Endothelial cell of umbilical vein (primary cell): ENCODE data around the gene GRAMD1B. TPM values are rescaled to one million over a fixed set of nuclear protein-coding genes. Genes with fewer than 3 reads are reported as not detected.

Source experiments
- BruUV-seq: library from RNA; stranded (reverse); fragments of 400-500 nt; replicated peaks from 2 replicates; lab custom pipeline; 2021; lab: Mats Ljungman, UMichigan
- CTCF ChIA-PET: fragments of 300-600, 350-600 bp; sonication (Branson Sonifier 250); formaldehyde crosslinking; loops from one replicate; lab custom pipeline; 2021; ENCODE audit warnings: antibody characterized with exemption, inconsistent platforms; lab: Charles Lee
- POLR2A ChIA-PET: fragments of 300-600, 350-600 bp; sonication (Branson Sonifier 250); formaldehyde crosslinking; loops from one replicate; lab custom pipeline; 2021; ENCODE audit warnings: antibody characterized with exemption, inconsistent platforms; lab: Charles Lee
- DNase-seq: peaks from one replicate; pipeline ENCODE4 v3.0.0-alpha.2; 2011; ENCODE audit warnings: low read depth, low spot score
- FAIRE-seq: peaks from 2 replicates; lab custom pipeline; 2011; peaks lifted over from hg19 to GRCh38; lab: Jason Lieb, UNC
- H2AFZ ChIP-seq: 2 replicates; pipeline ENCODE4 v1.6.0; 2012; ENCODE audit warnings: low read depth, low read length, control low read depth, inconsistent platforms
- H3K27ac ChIP-seq: 2 replicates; pipeline ENCODE4 v1.5.1; 2011; ENCODE audit warnings: low read depth, mild to moderate bottlenecking, control low read depth, low read length, moderate library complexity; ENCODE audit not compliant: insufficient read depth
- H3K27me3 ChIP-seq, 2 experiments: 2 replicates each; pipeline versions ENCODE4 v1.6.0 to v1.6.1; 2011; ENCODE audit warnings: low read length in 2 of 2, mixed read lengths in 1 of 2; ENCODE audit not compliant: control insufficient read depth in 2 of 2, insufficient read depth in 2 of 2
- H3K36me3 ChIP-seq, 2 experiments: 2 replicates in 1 of 2; 3 replicates in 1 of 2; pipeline ENCODE4 v1.5.1; 2011; ENCODE audit warnings: low read length in 2 of 2, mild to moderate bottlenecking in 1 of 2, moderate library complexity in 1 of 2; ENCODE audit not compliant: control insufficient read depth in 2 of 2, insufficient read depth in 2 of 2; ENCODE audit errors: extremely low read depth in 1 of 2
- H3K4me1 ChIP-seq: 3 replicates; pipeline ENCODE4 v1.5.1; 2011; ENCODE audit warnings: mild to moderate bottlenecking, low read length; ENCODE audit not compliant: control insufficient read depth, insufficient read depth; ENCODE audit errors: extremely low read depth
- H3K4me2 ChIP-seq: 2 replicates; pipeline ENCODE4 v1.6.1; 2011; ENCODE audit warnings: low read length, control low read depth, mixed read lengths; ENCODE audit not compliant: insufficient read depth
- H3K4me3 ChIP-seq, 3 experiments: fragments of 200-600 bp in 1 of 3; sonication (generic), shearing (Covaris generic) in 1 of 3; replicated peaks in 1 of 3; 2 replicates each; pipeline ENCODE4 v1.5.1; 2011 to 2016; ENCODE audit warnings: control low read depth in 3 of 3, low read length in 3 of 3, mild to moderate bottlenecking in 2 of 3, inconsistent platforms in 1 of 3, low read depth in 1 of 3, moderate library complexity in 1 of 3; ENCODE audit not compliant: insufficient read depth in 1 of 3
- H3K79me2 ChIP-seq: 2 replicates; pipeline ENCODE4 v1.6.0; 2012; ENCODE audit warnings: low read length, inconsistent platforms; ENCODE audit not compliant: control insufficient read depth, insufficient read depth
- H3K9ac ChIP-seq: replicated peaks from 2 replicates; pipeline ENCODE3; 2011; ENCODE audit warnings: low read length, control low read depth; ENCODE audit not compliant: insufficient read depth; ENCODE audit errors: extremely low read depth
- H3K9me1 ChIP-seq: replicated peaks from 3 replicates; pipeline ENCODE4 v1.6.0; 2011; ENCODE audit warnings: mild to moderate bottlenecking, low read length; ENCODE audit not compliant: control insufficient read depth, insufficient read depth; ENCODE audit errors: extremely low read depth
- H3K9me3 ChIP-seq: replicated peaks from 2 replicates; pipeline ENCODE4 v1.5.1; 2012; ENCODE audit warnings: low read length, inconsistent platforms; ENCODE audit not compliant: control insufficient read depth, insufficient read depth
- H4K20me1 ChIP-seq: replicated peaks from 2 replicates; pipeline ENCODE3; 2011; ENCODE audit warnings: mild to moderate bottlenecking, low read length; ENCODE audit not compliant: control insufficient read depth, insufficient read depth; ENCODE audit errors: extremely low read depth
- CTCF ChIP-seq, 2 donors: IDR thresholded peaks; 1 replicate in 1 of 2; 2 replicates in 1 of 2; pipeline ENCODE4 v1.5.1; 2011; ENCODE audit warnings: low read length in 2 of 2, mild to moderate bottlenecking in 2 of 2, moderate library complexity in 2 of 2, control low read depth in 1 of 2, inconsistent platforms in 1 of 2, low read depth in 1 of 2; ENCODE audit not compliant: insufficient read depth in 1 of 2; ENCODE audit errors: extremely low read depth in 1 of 2
- EZH2 ChIP-seq: IDR thresholded peaks from 2 replicates; pipeline ENCODE4 v1.6.1; 2012; ENCODE audit warnings: borderline replicate concordance, low read depth, mild to moderate bottlenecking, moderate library complexity, low read length, inconsistent platforms; ENCODE audit not compliant: severe bottlenecking
- FOS ChIP-seq: IDR thresholded peaks from 2 replicates; pipeline ENCODE4 v1.6.1; 2011; ENCODE audit warnings: mild to moderate bottlenecking, low read length, moderate library complexity, borderline replicate concordance; ENCODE audit not compliant: insufficient read depth
- GATA2 ChIP-seq: IDR thresholded peaks from 2 replicates; pipeline ENCODE4 v1.7.0; 2011; ENCODE audit warnings: low read depth, mild to moderate bottlenecking, moderate library complexity, mixed read lengths, low read length; ENCODE audit not compliant: insufficient read length, insufficient read depth
- JUN ChIP-seq: IDR thresholded peaks from 2 replicates; pipeline ENCODE4 v1.6.1; 2011; ENCODE audit warnings: borderline replicate concordance, low read depth; ENCODE audit not compliant: insufficient read length, insufficient read depth
- MYC ChIP-seq: IDR thresholded peaks from one replicate; pipeline ENCODE4 v1.6.1; 2011; ENCODE audit warnings: mild to moderate bottlenecking, low read depth, low read length
- POLR2A ChIP-seq: IDR thresholded peaks from 2 replicates; pipeline ENCODE4 v1.6.1; 2012; ENCODE audit warnings: low read depth, mild to moderate bottlenecking, control low read depth, low read length
- POLR2AphosphoS5 ChIP-seq: IDR thresholded peaks from 2 replicates; pipeline ENCODE4 v1.6.1; 2012; ENCODE audit warnings: low read depth, mild to moderate bottlenecking, control low read depth, low read length, moderate library complexity; ENCODE audit not compliant: insufficient read depth
- dilution Hi-C: fragments of 300-500 bp; cut with MboI; formaldehyde crosslinking; loops from one replicate; pipeline ENCODE4 v1.15.0; 2019; ENCODE audit warnings: low sequenced_read_pairs; ENCODE audit not compliant: extremely low pct_ligation_motif_present
- intact Hi-C: fragments of 100-400 bp; cut with micrococcal nuclease; formaldehyde crosslinking; loops from one replicate; pipeline ENCODE4 v1.10.0; 2022
- polyA plus RNA-seq, 4 experiments: library from polyadenylated mRNA; depleted of rRNA in 3 of 4; stranded (reverse) in 3 of 4; unstranded in 1 of 4; fragments of >200 nt; gene quantifications; 2 replicates each; pipeline versions ENCODE4 v1.2.1 to v1.2.3, GENCODE V29; 2011 to 2012; ENCODE audit warnings: missing spikeins in 1 of 4
- total RNA-seq: library from RNA; stranded (reverse); gene quantifications from 2 replicates; pipeline ENCODE4 v1.2.3, GENCODE V29; 2021
- TF ChIP-seq, protein P1 (sequence below): IDR thresholded peaks from 2 replicates; pipeline ENCODE4 v1.6.1; 2011; ENCODE audit not compliant: insufficient read depth, insufficient read length

The GRAMD1B gene
- total and polyA plus RNA-seq, 2 donors (not counting 3 experiments of a cell fraction or from before 2014, with no cell fraction given) = 5.1 to 11.1 TPM

DNA sequence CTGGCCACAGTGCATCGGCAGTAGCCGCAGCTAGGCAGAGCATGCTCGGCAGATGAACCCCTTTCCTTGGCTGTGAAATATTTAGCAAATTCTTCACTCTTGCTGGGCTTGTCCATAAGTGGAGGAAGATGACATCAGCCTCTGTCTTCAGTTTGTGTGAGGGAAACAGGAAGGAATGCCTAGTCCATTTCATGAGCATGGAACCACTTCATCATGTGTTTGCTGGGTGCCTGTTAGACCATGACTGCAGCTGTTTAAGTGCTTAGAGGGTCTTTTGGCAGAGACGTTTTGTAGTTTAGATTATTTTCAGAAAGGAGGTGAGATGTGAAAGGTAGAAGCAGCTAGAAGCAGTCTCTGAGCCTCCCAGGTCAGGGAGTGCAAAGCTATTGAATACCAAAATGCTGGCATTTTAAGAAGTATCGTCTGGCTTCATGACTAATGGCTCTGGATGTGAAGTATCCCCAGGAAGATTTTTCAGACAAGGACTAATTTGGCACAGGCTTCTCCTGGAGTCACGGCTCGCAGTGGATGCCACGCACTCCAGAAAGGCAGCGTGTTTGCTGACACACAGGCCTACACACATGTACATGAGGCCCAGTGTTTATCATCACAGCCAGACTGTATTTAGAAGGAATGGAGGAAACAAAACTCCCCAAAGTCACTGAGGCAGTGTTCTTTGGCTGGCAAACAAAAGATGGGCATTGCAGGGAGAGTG lies 43.1 kb upstream of the GRAMD1B start:
- TF ChIP-seq CTCF (IDR thresholded peaks at IDR 0.05; ENCODE audit: extremely low read depth in 1 of 2, insufficient read depth in 1 of 2, low read depth in 1 of 2, low read length in 2 of 2) (no peak), FOS (no peak), GATA2 (no peak), POLR2AphosphoS5 (no peak), JUN (no peak), MYC (no peak), EZH2 (no peak), POLR2A (no peak)
- TF ChIP-seq, protein P1, sequence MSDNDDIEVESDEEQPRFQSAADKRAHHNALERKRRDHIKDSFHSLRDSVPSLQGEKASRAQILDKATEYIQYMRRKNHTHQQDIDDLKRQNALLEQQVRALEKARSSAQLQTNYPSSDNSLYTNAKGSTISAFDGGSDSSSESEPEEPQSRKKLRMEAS = no peak
- intact Hi-C loops (no loop called here), dilution Hi-C loops (no loop called here)
- ChIA-PET CTCF (no interaction called here), POLR2A (no interaction called here)
- H3K27me3 ChIP-seq = peaks cover 3 to 5% of the 10 kb centered on the region in 2 experiments
- H3K9ac ChIP-seq = no peak overlapping the region
- H2AFZ ChIP-seq = no peak overlapping the region
- no peaks in the 10 kb centered on the region for H3K79me2 ChIP-seq
- H3K36me3 ChIP-seq = no peaks in the 10 kb centered on the region
- no peak overlapping the region for H3K4me3 ChIP-seq
- H4K20me1 ChIP-seq = no peaks in the 10 kb centered on the region
- DNase-seq (no peak), FAIRE-seq (no peak)
- no peak overlapping the region for H3K27ac ChIP-seq
- no TSS peak for BruUV-seq
- H3K9me3 ChIP-seq = no peaks in the 10 kb centered on the region
- H3K4me1 ChIP-seq = no peaks in the 10 kb centered on the region
- H3K4me2 ChIP-seq = no peak overlapping the region
- no peaks in the 10 kb centered on the region for H3K9me1 ChIP-seq
